ENCODE results near the gene SH2D5. TPM values are rescaled to one million over a fixed set of nuclear protein-coding genes. Genes with fewer than 3 reads are reported as not detected.

Gene SH2D5
- total RNA-seq, 1 experiment from 2014 or later: 8.7 TPM

- H4K91ac ChIP-seq (ENCODE audit: insufficient read length, low read depth, low read length): no peak overlapping the region
- H2BK5ac ChIP-seq (ENCODE audit: insufficient read length, low read length): no peak overlapping the region
- no peak overlapping the region for H2BK20ac ChIP-seq (ENCODE audit: low read depth, low read length, poor library complexity, severe bottlenecking)
- H3K23ac ChIP-seq (ENCODE audit: insufficient read length, low read depth, low read length): no peak overlapping the region
- no peaks in the 10 kb centered on the region for H3K4me1 ChIP-seq (ENCODE audit: insufficient read depth, low read length)
- no peak overlapping the region for H3K4ac ChIP-seq (ENCODE audit: low read depth, low read length)
- Mint-ChIP-seq H3K9me3 (no peaks in the 10 kb centered on the region), H3K4me1 (no peaks in the 10 kb centered on the region), H3K36me3 (ENCODE audit: insufficient read depth in 1 of 3, low read depth in 3 of 3) (peaks cover 5 to 33% (median 8%) of the 10 kb centered on the region in 3 experiments; a peak in 4 of 7 replicates), H3K27me3 (ENCODE audit: low read depth) (no peaks in the 10 kb centered on the region), H3K27ac (no peak overlapping the region), H3K4me3 (no peak overlapping the region)
- H3K79me2 ChIP-seq (ENCODE audit: insufficient read depth, low read length): no peaks in the 10 kb centered on the region
- H3K79me1 ChIP-seq (ENCODE audit: insufficient read depth, low read depth, low read length, poor library complexity, severe bottlenecking): no peaks in the 10 kb centered on the region
- H2BK15ac ChIP-seq (ENCODE audit: low read depth, low read length): no peak overlapping the region
- DNase-seq: no peak
- no peaks in the 10 kb centered on the region for H3K9me3 ChIP-seq (ENCODE audit: control insufficient read depth, low read depth, low read length)
- no CpG with 5 or more reads among the region's 6 CpGs for WGBS (ENCODE audit: extremely low coverage, insufficient read length, low lambda C conversion rate)
- no peak for TF ChIP-seq CTCF (conservative IDR thresholded peaks at IDR 0.05)
- no peak overlapping the region for H3K56ac ChIP-seq (ENCODE audit: insufficient read length, low read depth, low read length)
- H3K14ac ChIP-seq (ENCODE audit: insufficient read depth, low read length): no peak overlapping the region
- H3K23me2 ChIP-seq (ENCODE audit: insufficient read length, low read depth, low read length, poor library complexity, severe bottlenecking): no peaks in the 10 kb centered on the region
- H4K5ac ChIP-seq (ENCODE audit: insufficient read length, low read depth, low read length): no peak overlapping the region
- H4K8ac ChIP-seq (replicated peaks; ENCODE audit: insufficient read length, low read depth, low read length): no peak overlapping the region
- H3K9ac ChIP-seq (ENCODE audit: extremely low read depth, insufficient read length, low read length): no peak overlapping the region
- no peaks in the 10 kb centered on the region for H4K20me1 ChIP-seq (ENCODE audit: control insufficient read depth, insufficient read depth, insufficient read length)
- H3K18ac ChIP-seq (ENCODE audit: insufficient read length, low read depth, low read length): no peak overlapping the region
- H3K27ac ChIP-seq (ENCODE audit: insufficient read length, low read depth, low read length): no peak overlapping the region
- no peak overlapping the region for H2AFZ ChIP-seq (ENCODE audit: low read length)
- no peak overlapping the region for H3K4me2 ChIP-seq (ENCODE audit: insufficient read depth, insufficient read length, low read length)
- no peak overlapping the region for H2BK120ac ChIP-seq (ENCODE audit: low read depth, low read length, poor library complexity, severe bottlenecking)
- H2BK12ac ChIP-seq (ENCODE audit: insufficient read length, low read depth, low read length): no peak overlapping the region
- H3K27me3 ChIP-seq (ENCODE audit: insufficient read depth, low read length): no peaks in the 10 kb centered on the region
- no peak overlapping the region for H2AK5ac ChIP-seq (ENCODE audit: insufficient read length, low read length)
- H3T11ph ChIP-seq (ENCODE audit: low read length): no peak overlapping the region
These were observed 24.4 kb downstream of the SH2D5 start for GRCh38 chr1:20708057-20708456.

Measured in H9 (cell line).